ENCODE results near the gene DNAJB11. TPM values are rescaled to one million over a fixed set of nuclear protein-coding genes. Genes with fewer than 3 reads are reported as not detected.

The DNAJB11 gene
- total and polyA plus RNA-seq, 2 of the 4 experiments (the other 2 are of a cell fraction), result 27.4 to 48.6 TPM

GRCh38 chr3:186571644-186572013 is 1.1 kb downstream of the DNAJB11 start:
- Histone ChIP-seq H4K8ac (ENCODE audit: low read depth in 2 of 2, low read length in 2 of 2) (0 out of 4 replicates have a peak overlapping the region, but pooled peaks of 1 of the 2 experiments have one; percentile 23), H3K4me3 (ENCODE audit: insufficient read depth, low read depth, low read length) (no peak overlapping the region), H3K4me1 (ENCODE audit: control insufficient read depth, insufficient read depth, low read length) (peaks cover 6% of the 10 kb centered on the region; the same call in 1 of the 2 replicates), H3K4me2 (ENCODE audit: low read depth, low read length) (no peak overlapping the region), H3K9ac (ENCODE audit: low read depth, low read length) (no peak overlapping the region), H3K9me1 (ENCODE audit: insufficient read depth, low read length) (0 out of 2 replicates have a peak, but pooled peaks cover 2% of the 10 kb centered on the region), H3K79me1 (ENCODE audit: low read depth in 1 of 2, low read length in 2 of 2) (peaks cover 14 to 37% of the 10 kb centered on the region in 2 experiments), H2BK20ac (ENCODE audit: low read depth, low read length) (no peak overlapping the region), H2BK120ac (ENCODE audit: low read depth, low read length) (no peak overlapping the region), H2AK9ac (replicated peaks; ENCODE audit: low read depth, low read length, poor library complexity) (no peak overlapping the region), H3K9me3 (ENCODE audit: control insufficient read depth, insufficient read depth, low read length) (no peaks in the 10 kb centered on the region), H4K91ac (ENCODE audit: insufficient read depth, low read depth, low read length) (no peak overlapping the region), H3K56ac (ENCODE audit: extremely low read depth, insufficient read depth, low read length) (no peak overlapping the region), H3K4ac (ENCODE audit: low read depth, low read length) (no peak overlapping the region), H3K14ac (replicated peaks; ENCODE audit: low read depth, low read length) (no peak overlapping the region), H2AK5ac (ENCODE audit: low read depth, low read length) (no peak overlapping the region), H2AFZ (replicated peaks; ENCODE audit: low read length, poor library complexity) (no peak overlapping the region), H3K18ac (ENCODE audit: low read depth, low read length) (no peak overlapping the region), H3K36me3 (ENCODE audit: control insufficient read depth, insufficient read depth, low read length) (peaks cover 9% of the 10 kb centered on the region), H3K27me3 (ENCODE audit: control insufficient read depth, insufficient read depth, low read length) (no peaks in the 10 kb centered on the region), H4K5ac (ENCODE audit: low read depth, low read length) (no peak overlapping the region), H3K27ac (ENCODE audit: insufficient read depth, low read length) (no peak overlapping the region), H3K23ac (ENCODE audit: low read depth, low read length) (no peak overlapping the region), H2BK5ac (ENCODE audit: low read depth, low read length, poor library complexity, severe bottlenecking) (no peak overlapping the region), H4K20me1 (ENCODE audit: insufficient read depth, low read length) (no peaks in the 10 kb centered on the region), H2BK15ac (ENCODE audit: low read depth, low read length) (no peak overlapping the region)
- DNase-seq (no peak), ATAC-seq (ENCODE audit: low read depth) (no peak)
- no CpG with 5 or more reads among the region's 2 CpGs for WGBS, 2 experiments (ENCODE audit: extremely low coverage in 2 of 2, insufficient read length in 1 of 2)
- ChIA-PET POLR2A (ENCODE audit: unreplicated experiment) (interaction anchor here (0.6 kb wide), 1 partner anchor 639 kb away, joined by 4 read pairs; no protein-coding TSS in a partner anchor), CTCF (interaction anchor here (1.8 kb wide), 1 partner anchor 46 kb away, joined by 4 read pairs; no protein-coding TSS in a partner anchor)
- TF ChIP-seq, protein P1, sequence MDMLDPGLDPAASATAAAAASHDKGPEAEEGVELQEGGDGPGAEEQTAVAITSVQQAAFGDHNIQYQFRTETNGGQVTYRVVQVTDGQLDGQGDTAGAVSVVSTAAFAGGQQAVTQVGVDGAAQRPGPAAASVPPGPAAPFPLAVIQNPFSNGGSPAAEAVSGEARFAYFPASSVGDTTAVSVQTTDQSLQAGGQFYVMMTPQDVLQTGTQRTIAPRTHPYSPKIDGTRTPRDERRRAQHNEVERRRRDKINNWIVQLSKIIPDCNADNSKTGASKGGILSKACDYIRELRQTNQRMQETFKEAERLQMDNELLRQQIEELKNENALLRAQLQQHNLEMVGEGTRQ (IDR thresholded peaks at IDR 0.05; ENCODE audit: low read depth, low read length), result no peak
- TF ChIP-seq MAZ (IDR thresholded peaks at IDR 0.05; ENCODE audit: borderline replicate concordance, low read depth, low read length), result no peak
- TF ChIP-seq CTCF (conservative IDR thresholded peaks at IDR 0.05; ENCODE audit: low read depth, low read length), result no peak
- no peak for TF ChIP-seq MAFK (IDR thresholded peaks at IDR 0.05; ENCODE audit: low read depth, low read length)
- TF ChIP-seq CHD1 (IDR thresholded peaks at IDR 0.05; ENCODE audit: low read depth, low read length), result no peak
- no peak for TF ChIP-seq POLR2A (IDR thresholded peaks at IDR 0.05; ENCODE audit: low read depth, low read length)
- TF ChIP-seq MXI1 (IDR thresholded peaks at IDR 0.05; ENCODE audit: borderline replicate concordance, low read depth, low read length), result no peak
- TF ChIP-seq RAD21 (IDR thresholded peaks at IDR 0.05; ENCODE audit: low read length), result no peak
- no peak for TF ChIP-seq CEBPB (IDR thresholded peaks at IDR 0.05; ENCODE audit: low read depth, low read length)
- intact Hi-C loops (cut with micrococcal nuclease), result loop anchor here (10.0 kb wide), 1 partner anchor 213 kb away; the partner anchor contains the start of gene EIF4A2
- dilution Hi-C loops (cut with HindIII; ENCODE audit: low sequenced_read_pairs, unreplicated experiment), result no loop called here
- in situ Hi-C loops (cut with MboI; ENCODE audit: low sequenced_read_pairs), result no loop called here
- no TSS peak for BruUV-seq (replicated peaks)

Data from IMR-90 (cell line).